ENCODE data around the gene DGLUCY.
A peak's percentile ranks its signal among the peaks of the same experiment; 100 is the strongest.

The DGLUCY gene

GRCh38 chr14:91170504-91171121 is 56.7 kb downstream of the DGLUCY start:
- Histone ChIP-seq H3K4me3 (ENCODE audit: insufficient read depth in 1 of 2, low read depth in 1 of 2, low read length in 2 of 2) (no peak overlapping the region), H2BK12ac (ENCODE audit: low read length in 2 of 2) (no peak overlapping the region), H3K4me1 (ENCODE audit: control insufficient read depth, insufficient read depth, low read depth, low read length) (peaks cover 7% of the 10 kb centered on the region), H2BK120ac (ENCODE audit: low read depth, low read length) (no peak overlapping the region), H2AFZ (ENCODE audit: low read depth, low read length) (no peak overlapping the region), H3K23ac (ENCODE audit: low read length in 2 of 2) (no peak overlapping the region), H3K9ac (ENCODE audit: low read length) (peak overlapping the region; percentile 18), H2BK15ac (ENCODE audit: low read depth, poor library complexity, severe bottlenecking) (no peak overlapping the region), H3K36me3 (ENCODE audit: control insufficient read depth in 1 of 2, insufficient read depth in 2 of 2, low read depth in 1 of 2, low read length in 2 of 2) (peaks cover 29 to 77% of the 10 kb centered on the region in 2 experiments), H3K4ac (ENCODE audit: low read depth in 1 of 2, low read length in 2 of 2) (no peak overlapping the region), H2AK5ac (ENCODE audit: low read length, severe bottlenecking) (no peak overlapping the region), H3K27ac (ENCODE audit: low read length, poor library complexity, severe bottlenecking) (no peak overlapping the region), H3K4me2 (ENCODE audit: low read length, poor library complexity, severe bottlenecking) (no peak overlapping the region), H3K79me1 (replicated peaks; ENCODE audit: low read length, poor library complexity, severe bottlenecking) (no peaks in the 10 kb centered on the region), H3K14ac (ENCODE audit: low read length in 2 of 2) (no peak overlapping the region), H3K9me3 (ENCODE audit: control insufficient read depth, low read length) (no peaks in the 10 kb centered on the region), H3K18ac (ENCODE audit: low read depth in 1 of 2, low read length in 2 of 2) (no peak overlapping the region), H3K27me3 (ENCODE audit: control insufficient read depth in 1 of 2, insufficient read depth in 1 of 2, low read length in 2 of 2) (no peaks in the 10 kb centered on the region), H2BK5ac (ENCODE audit: low read depth, low read length, poor library complexity, severe bottlenecking) (no peak overlapping the region), H4K8ac (ENCODE audit: low read length) (no peak overlapping the region), H4K91ac (ENCODE audit: low read length) (no peak overlapping the region)
- no peak for DNase-seq
- WGBS: 89% methylated on average over 9 of the region's 9 CpGs

- Histone ChIP-seq H3K18ac (ENCODE audit: low read depth in 1 of 2, low read length in 2 of 2) (no peak overlapping the region), H2BK120ac (ENCODE audit: low read depth, low read length) (no peak overlapping the region), H3K9ac (ENCODE audit: low read length) (no peak overlapping the region), H2AK5ac (ENCODE audit: low read length, severe bottlenecking) (no peak overlapping the region), H4K91ac (ENCODE audit: low read length) (no peak overlapping the region), H2BK5ac (ENCODE audit: low read depth, low read length, poor library complexity, severe bottlenecking) (no peak overlapping the region), H3K79me1 (replicated peaks; ENCODE audit: low read length, poor library complexity, severe bottlenecking) (no peaks in the 10 kb centered on the region), H3K4me1 (ENCODE audit: control insufficient read depth, insufficient read depth, low read depth, low read length) (peaks cover 7% of the 10 kb centered on the region), H3K14ac (ENCODE audit: low read length in 2 of 2) (no peak overlapping the region), H4K8ac (ENCODE audit: low read length) (no peak overlapping the region), H3K4me2 (ENCODE audit: low read length, poor library complexity, severe bottlenecking) (no peak overlapping the region), H3K23ac (ENCODE audit: low read length in 2 of 2) (no peak overlapping the region), H3K36me3 (ENCODE audit: control insufficient read depth in 1 of 2, insufficient read depth in 2 of 2, low read depth in 1 of 2, low read length in 2 of 2) (peaks cover 29 to 76% of the 10 kb centered on the region in 2 experiments), H3K9me3 (ENCODE audit: control insufficient read depth, low read length) (no peaks in the 10 kb centered on the region), H2BK12ac (ENCODE audit: low read length in 2 of 2) (no peak overlapping the region), H2AFZ (ENCODE audit: low read depth, low read length) (no peak overlapping the region), H3K27ac (ENCODE audit: low read length, poor library complexity, severe bottlenecking) (no peak overlapping the region), H2BK15ac (ENCODE audit: low read depth, poor library complexity, severe bottlenecking) (no peak overlapping the region), H3K4me3 (ENCODE audit: insufficient read depth in 1 of 2, low read depth in 1 of 2, low read length in 2 of 2) (no peak overlapping the region), H3K4ac (ENCODE audit: low read depth in 1 of 2, low read length in 2 of 2) (no peak overlapping the region), H3K27me3 (ENCODE audit: control insufficient read depth in 1 of 2, insufficient read depth in 1 of 2, low read length in 2 of 2) (no peaks in the 10 kb centered on the region)
- no peak for DNase-seq
- 96% methylated on average over 5 of the region's 5 CpGs for WGBS
Measured at GRCh38 chr14:91171291-91171690, 57.4 kb downstream of the DGLUCY start.

GRCh38 chr14:91173221-91173670 is 59.4 kb downstream of the DGLUCY start:
- Histone ChIP-seq H3K27me3 (ENCODE audit: control insufficient read depth in 1 of 2, insufficient read depth in 1 of 2, low read length in 2 of 2) (no peaks in the 10 kb centered on the region), H2BK5ac (ENCODE audit: low read depth, low read length, poor library complexity, severe bottlenecking) (no peak overlapping the region), H2AFZ (ENCODE audit: low read depth, low read length) (no peak overlapping the region), H4K91ac (ENCODE audit: low read length) (peak overlapping the region; percentile 25), H3K9ac (ENCODE audit: low read length) (no peak overlapping the region), H2BK12ac (ENCODE audit: low read length in 2 of 2) (no peak overlapping the region), H3K4me3 (ENCODE audit: insufficient read depth in 1 of 2, low read depth in 1 of 2, low read length in 2 of 2) (no peak overlapping the region), H3K27ac (ENCODE audit: low read length, poor library complexity, severe bottlenecking) (no peak overlapping the region), H3K36me3 (ENCODE audit: control insufficient read depth in 1 of 2, insufficient read depth in 2 of 2, low read depth in 1 of 2, low read length in 2 of 2) (peaks cover 23 to 74% of the 10 kb centered on the region in 2 experiments), H3K18ac (ENCODE audit: low read depth in 1 of 2, low read length in 2 of 2) (no peak overlapping the region), H2BK120ac (ENCODE audit: low read depth, low read length) (no peak overlapping the region), H3K4ac (ENCODE audit: low read depth in 1 of 2, low read length in 2 of 2) (no peak overlapping the region), H3K9me3 (ENCODE audit: control insufficient read depth, low read length) (no peaks in the 10 kb centered on the region), H2BK15ac (ENCODE audit: low read depth, poor library complexity, severe bottlenecking) (no peak overlapping the region), H4K8ac (ENCODE audit: low read length) (no peak overlapping the region), H2AK5ac (ENCODE audit: low read length, severe bottlenecking) (no peak overlapping the region), H3K14ac (ENCODE audit: low read length in 2 of 2) (no peak overlapping the region), H3K79me1 (replicated peaks; ENCODE audit: low read length, poor library complexity, severe bottlenecking) (no peaks in the 10 kb centered on the region), H3K23ac (ENCODE audit: low read length in 2 of 2) (no peak overlapping the region), H3K4me1 (ENCODE audit: control insufficient read depth, insufficient read depth, low read depth, low read length) (peaks cover 9% of the 10 kb centered on the region), H3K4me2 (ENCODE audit: low read length, poor library complexity, severe bottlenecking) (no peak overlapping the region)
- WGBS: 45% methylated on average over 10 of the region's 10 CpGs
- peak; percentile 75 for DNase-seq

GRCh38 chr14:91173904-91174303 is 60.0 kb downstream of the DGLUCY start:
- Histone ChIP-seq H3K9me3 (ENCODE audit: control insufficient read depth, low read length) (no peaks in the 10 kb centered on the region), H3K79me1 (replicated peaks; ENCODE audit: low read length, poor library complexity, severe bottlenecking) (no peaks in the 10 kb centered on the region), H3K36me3 (ENCODE audit: control insufficient read depth in 1 of 2, insufficient read depth in 2 of 2, low read depth in 1 of 2, low read length in 2 of 2) (peaks cover 18 to 72% of the 10 kb centered on the region in 2 experiments), H2BK12ac (ENCODE audit: low read length in 2 of 2) (no peak overlapping the region), H2BK15ac (ENCODE audit: low read depth, poor library complexity, severe bottlenecking) (no peak overlapping the region), H3K27ac (ENCODE audit: low read length, poor library complexity, severe bottlenecking) (no peak overlapping the region), H3K14ac (ENCODE audit: low read length in 2 of 2) (no peak overlapping the region), H3K4me1 (ENCODE audit: control insufficient read depth, insufficient read depth, low read depth, low read length) (peaks cover 9% of the 10 kb centered on the region), H3K27me3 (ENCODE audit: control insufficient read depth in 1 of 2, insufficient read depth in 1 of 2, low read length in 2 of 2) (no peaks in the 10 kb centered on the region), H4K91ac (ENCODE audit: low read length) (no peak overlapping the region), H2AK5ac (ENCODE audit: low read length, severe bottlenecking) (no peak overlapping the region), H2BK5ac (ENCODE audit: low read depth, low read length, poor library complexity, severe bottlenecking) (no peak overlapping the region), H2BK120ac (ENCODE audit: low read depth, low read length) (no peak overlapping the region), H3K23ac (ENCODE audit: low read length in 2 of 2) (no peak overlapping the region), H3K4me2 (ENCODE audit: low read length, poor library complexity, severe bottlenecking) (no peak overlapping the region), H3K18ac (ENCODE audit: low read depth in 1 of 2, low read length in 2 of 2) (no peak overlapping the region), H4K8ac (ENCODE audit: low read length) (no peak overlapping the region), H3K4ac (ENCODE audit: low read depth in 1 of 2, low read length in 2 of 2) (no peak overlapping the region), H2AFZ (ENCODE audit: low read depth, low read length) (no peak overlapping the region), H3K9ac (ENCODE audit: low read length) (no peak overlapping the region), H3K4me3 (ENCODE audit: insufficient read depth in 1 of 2, low read depth in 1 of 2, low read length in 2 of 2) (no peak overlapping the region)
- DNase-seq: no peak
- 71% methylated on average over 3 of the region's 4 CpGs for WGBS

All from mesenchymal stem cell (in vitro differentiated cells and primary cell).